Stomach (tissue), 9 donors: Measurements from ENCODE around the gene MYO5B. TPM values are rescaled to one million over a fixed set of nuclear protein-coding genes. Genes with fewer than 3 reads are reported as not detected.

ENCODE experiments used
- DNase-seq, 2 donors: peaks; one replicate each; pipeline versions ENCODE4 v3.0.0 to v3.0.0-alpha.2; 2013 to 2019
- H3K27ac ChIP-seq, 5 donors: fragments of 200-600 bp in 4 of 5; sonication (generic) in 4 of 5; one replicate each; pipeline ENCODE4 v1.5.1; 2013 to 2019; ENCODE audit warnings: mild to moderate bottlenecking in 1 of 5, moderate library complexity in 1 of 5
- H3K27me3 ChIP-seq, 3 donors: fragments of 200-600 bp; sonication (generic); one replicate each; pipeline ENCODE4 v1.5.1; 2017 to 2019; ENCODE audit warnings: mixed run types in 1 of 3
- H3K36me3 ChIP-seq, 4 donors: fragments of 200-600 bp; sonication (generic); 1 replicate in 3 of 4; 2 replicates in 1 of 4; pipeline ENCODE4 v1.5.1; 2016 to 2019
- H3K4me1 ChIP-seq, 4 donors: fragments of 200-600 bp; sonication (generic); one replicate each; pipeline ENCODE4 v1.5.1; 2016 to 2019
- H3K4me3 ChIP-seq, 4 donors: fragments of 200-600 bp; sonication (generic) in 3 of 4; one replicate each; pipeline ENCODE4 v1.5.1; 2016 to 2019; ENCODE audit warnings: mild to moderate bottlenecking in 1 of 4
- H3K9me3 ChIP-seq, 4 donors: fragments of 200-600 bp; sonication (generic); one replicate each; pipeline ENCODE4 v1.5.1; 2016 to 2019
- EP300 ChIP-seq: sonication (generic); formaldehyde crosslinking; IDR thresholded peaks from one replicate; pipeline ENCODE4 v1.6.1; 2017; ENCODE audit warnings: antibody characterized with exemption
- POLR2A ChIP-seq, 4 donors: fragments of 450-650 bp; IDR thresholded peaks; one replicate each; pipeline ENCODE4 v1.6.1; 2016; ENCODE audit warnings: antibody characterized with exemption in 4 of 4, control low read depth in 2 of 4, mild to moderate bottlenecking in 1 of 4, moderate library complexity in 1 of 4
- POLR2AphosphoS5 ChIP-seq, 3 donors: sonication (generic); formaldehyde crosslinking; IDR thresholded peaks; one replicate each; pipeline ENCODE4 v1.6.1; 2016; ENCODE audit warnings: antibody characterized with exemption in 3 of 3
- WGBS, 5 donors: extraction: QIAGEN DNeasy Blood & Tissue Kit in 3 of 5; methylation state at CpG; one replicate each; pipeline versions ENCODE4 v1.1.5 to v1.1.7; 2013 to 2018; 5-methylcytosine and 5-hydroxymethylcytosine counted together
- intact Hi-C: fragments of 100-400 bp; cut with DNase I; formaldehyde crosslinking; loops from one replicate; pipeline ENCODE4 v1.15.1; 2023; ENCODE audit warnings: low total_unique reads
- polyA plus RNA-seq, 3 donors: library from polyadenylated mRNA; stranded (reverse); fragments of 200-250 nt; gene quantifications; one replicate each; pipeline ENCODE4 v1.2.3, GENCODE V29; 2013
- total RNA-seq, 5 donors: library from RNA; depleted of rRNA; stranded (reverse); fragments of >200 nt; gene quantifications; one replicate each; pipeline versions ENCODE4 v1.1.0 to v1.2.3, GENCODE V29; 2014 to 2016
- TF ChIP-seq, protein P1 (sequence below), 7 experiments: fragments of 450-650 bp in 4 of 7; fragments of 200-600 bp in 3 of 7; sonication (generic) in 3 of 7; IDR thresholded peaks; one replicate each; pipeline ENCODE4 v1.5.1; 2016 to 2019; ENCODE audit warnings: antibody characterized with exemption in 7 of 7, control low read depth in 2 of 7, mild to moderate bottlenecking in 1 of 7
- donor health status: healthy with polysubstance abuse.
- donor health status: Bipolar disorder and iron deficiency.
- donor health status: healthy.

The MYO5B gene
- total and polyA plus RNA-seq, 8 donors, result 13.6 to 224 (median 33.7) TPM

DNA sequence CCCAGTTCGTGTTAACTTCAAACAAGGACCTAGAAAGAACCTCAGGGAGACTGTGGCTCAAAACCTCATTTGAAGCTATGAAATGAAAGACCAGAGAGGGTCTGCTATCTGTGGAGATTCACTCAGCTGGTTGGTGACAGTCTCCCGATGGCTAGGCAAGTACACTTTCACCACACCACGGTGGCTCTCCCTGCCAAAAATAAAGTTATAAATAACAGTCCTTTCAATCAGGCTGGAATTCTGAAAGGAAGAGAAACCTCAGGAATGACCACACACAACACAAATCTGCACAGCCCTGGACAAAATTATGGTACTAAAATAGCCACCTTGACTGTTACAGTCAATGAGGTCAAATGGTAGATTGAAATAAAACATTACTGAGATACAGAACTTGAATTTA is 221.4 kb downstream of the MYO5B start:
- DNase-seq, result no peak
- Histone ChIP-seq H3K36me3 (peaks cover 0 to 23% (median 14%) of the 10 kb centered on the region in 4 donors), H3K4me1 (no peaks in the 10 kb centered on the region), H3K27ac (no peak overlapping the region), H3K9me3 (no peaks in the 10 kb centered on the region), H3K4me3 (no peak overlapping the region), H3K27me3 (no peaks in the 10 kb centered on the region)
- TF ChIP-seq POLR2AphosphoS5 (IDR thresholded peaks at IDR 0.05) (no peak), EP300 (no peak), POLR2A (IDR thresholded peaks at IDR 0.05) (no peak)
- TF ChIP-seq, protein P1, sequence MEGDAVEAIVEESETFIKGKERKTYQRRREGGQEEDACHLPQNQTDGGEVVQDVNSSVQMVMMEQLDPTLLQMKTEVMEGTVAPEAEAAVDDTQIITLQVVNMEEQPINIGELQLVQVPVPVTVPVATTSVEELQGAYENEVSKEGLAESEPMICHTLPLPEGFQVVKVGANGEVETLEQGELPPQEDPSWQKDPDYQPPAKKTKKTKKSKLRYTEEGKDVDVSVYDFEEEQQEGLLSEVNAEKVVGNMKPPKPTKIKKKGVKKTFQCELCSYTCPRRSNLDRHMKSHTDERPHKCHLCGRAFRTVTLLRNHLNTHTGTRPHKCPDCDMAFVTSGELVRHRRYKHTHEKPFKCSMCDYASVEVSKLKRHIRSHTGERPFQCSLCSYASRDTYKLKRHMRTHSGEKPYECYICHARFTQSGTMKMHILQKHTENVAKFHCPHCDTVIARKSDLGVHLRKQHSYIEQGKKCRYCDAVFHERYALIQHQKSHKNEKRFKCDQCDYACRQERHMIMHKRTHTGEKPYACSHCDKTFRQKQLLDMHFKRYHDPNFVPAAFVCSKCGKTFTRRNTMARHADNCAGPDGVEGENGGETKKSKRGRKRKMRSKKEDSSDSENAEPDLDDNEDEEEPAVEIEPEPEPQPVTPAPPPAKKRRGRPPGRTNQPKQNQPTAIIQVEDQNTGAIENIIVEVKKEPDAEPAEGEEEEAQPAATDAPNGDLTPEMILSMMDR (IDR thresholded peaks at IDR 0.05), result no peak
- 85 to 94% (median 91%) methylated on average over 3 of the region's 3 CpGs for WGBS, 5 donors
- intact Hi-C loops, result no loop called here

DNA sequence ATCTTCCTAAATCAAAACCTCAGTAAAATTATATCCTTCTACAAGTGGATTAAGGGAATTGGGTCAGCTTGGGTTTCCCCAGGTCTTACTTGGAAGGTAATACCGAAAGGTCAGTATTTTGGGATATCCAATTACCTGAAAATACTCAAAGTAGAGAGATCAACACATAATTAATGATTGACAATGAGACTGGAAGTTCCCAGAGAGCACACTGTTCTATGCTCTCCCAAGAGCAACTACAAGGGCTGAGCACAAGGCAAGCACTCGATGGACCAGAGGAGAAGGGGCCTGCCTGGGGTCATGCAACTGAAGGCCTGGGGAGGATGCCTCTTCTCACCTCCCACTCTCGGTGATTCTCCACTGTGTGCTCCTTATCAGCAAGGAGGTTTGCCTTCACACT is 222.4 kb downstream of the MYO5B start:
- 85 to 91% (median 86%) methylated on average over 3 of the region's 3 CpGs for WGBS, 5 donors
- Histone ChIP-seq H3K36me3 (peaks cover 0 to 23% (median 9%) of the 10 kb centered on the region in 4 donors), H3K4me1 (peaks cover 0 to 3% (median 2%) of the 10 kb centered on the region in 4 donors), H3K27ac (no peak overlapping the region), H3K27me3 (no peaks in the 10 kb centered on the region), H3K4me3 (no peak overlapping the region), H3K9me3 (no peaks in the 10 kb centered on the region)
- TF ChIP-seq EP300, result no peak
- TF ChIP-seq, protein P1 (IDR thresholded peaks at IDR 0.05), result no peak
- TF ChIP-seq POLR2AphosphoS5 (IDR thresholded peaks at IDR 0.05), result no peak
- TF ChIP-seq POLR2A (IDR thresholded peaks at IDR 0.05), result no peak
- intact Hi-C loops, result no loop called here
- DNase-seq, result no peak

GRCh38 chr18:49971462-49971861 is 223.5 kb downstream of the MYO5B start:
- intact Hi-C loops, result no loop called here
- TF ChIP-seq, protein P1 (IDR thresholded peaks at IDR 0.05), result no peak
- TF ChIP-seq EP300 (no peak), POLR2A (IDR thresholded peaks at IDR 0.05) (no peak), POLR2AphosphoS5 (IDR thresholded peaks at IDR 0.05) (no peak)

GRCh38 chr18:49970319-49970718 is 224.6 kb downstream of the MYO5B start:
- intact Hi-C loops, result no loop called here
- no peak for DNase-seq
- peaks cover 0 to 23% (median 8%) of the 10 kb centered on the region in 4 donors for H3K36me3 ChIP-seq
- H3K27ac ChIP-seq, result no peak overlapping the region
- TF ChIP-seq, protein P1 (IDR thresholded peaks at IDR 0.05), result no peak
- no peak for TF ChIP-seq EP300
- no peak for TF ChIP-seq POLR2AphosphoS5 (IDR thresholded peaks at IDR 0.05)
- TF ChIP-seq POLR2A (IDR thresholded peaks at IDR 0.05), result no peak
- no peak overlapping the region for H3K4me3 ChIP-seq
- no peaks in the 10 kb centered on the region for H3K9me3 ChIP-seq
- no peaks in the 10 kb centered on the region for H3K27me3 ChIP-seq
- H3K4me1 ChIP-seq, result peaks cover 0 to 13% (median 5%) of the 10 kb centered on the region in 4 donors
- 88 to 94% (median 91%) methylated on average over 4 of the region's 4 CpGs for WGBS, 5 donors

More at GRCh38 chr18:49971462-49971861, 223.5 kb downstream of the MYO5B start:
- no peak for DNase-seq
- 58 to 73% (median 59%) methylated on average over 1 of the region's 1 CpG for WGBS, 5 donors
- Histone ChIP-seq H3K9me3 (no peaks in the 10 kb centered on the region), H3K4me1 (peaks cover 0 to 13% (median 5%) of the 10 kb centered on the region in 4 donors), H3K4me3 (no peak overlapping the region), H3K36me3 (peaks cover 0 to 23% (median 8%) of the 10 kb centered on the region in 4 donors), H3K27ac (no peak overlapping the region), H3K27me3 (no peaks in the 10 kb centered on the region)
